ENCODE results near the gene TBC1D9. TPM values are rescaled to one million over a fixed set of nuclear protein-coding genes. Genes with fewer than 3 reads are reported as not detected.

The TBC1D9 gene
- polyA plus RNA-seq, 3 donors = 5.9 to 18.0 (median 15.3) TPM

- H3K27ac ChIP-seq (ENCODE audit: low read depth, low read length) = no peak overlapping the region
- 75 to 83% (median 80%) methylated on average over 2 of the region's 2 CpGs for WGBS, 3 donors
Observed at GRCh38 chr4:140732780-140733179, 23.4 kb downstream of the TBC1D9 start.

GRCh38 chr4:140729344-140730049 lies 26.7 kb downstream of the TBC1D9 start:
- 84 to 93% (median 85%) methylated on average over 6 of the region's 6 CpGs for WGBS, 3 donors
- no peak overlapping the region for H3K27ac ChIP-seq (ENCODE audit: low read depth, low read length)

- WGBS, 3 donors = 59 to 90% (median 90%) methylated on average over 3 of the region's 3 CpGs
- H3K27ac ChIP-seq (ENCODE audit: low read depth, low read length) = no peak overlapping the region
Observed at GRCh38 chr4:140726776-140727500, 29.2 kb downstream of the TBC1D9 start.

GRCh38 chr4:140725556-140725955 lies 30.6 kb downstream of the TBC1D9 start:
- H3K27ac ChIP-seq (ENCODE audit: low read depth, low read length) = no peak overlapping the region
- WGBS, 3 donors = 83 to 86% (median 84%) methylated on average over 5 of the region's 5 CpGs

- WGBS, 3 donors = 52 to 67% (median 58%) methylated on average over 5 of the region's 5 CpGs
- no peak overlapping the region for H3K27ac ChIP-seq (ENCODE audit: low read depth, low read length)
Observed at GRCh38 chr4:140724760-140725159, 31.4 kb downstream of the TBC1D9 start.

- WGBS, 3 donors = 33 to 43% (median 41%) methylated on average over 9 of the region's 9 CpGs
- H3K27ac ChIP-seq (ENCODE audit: low read depth, low read length) = peak overlapping the region; percentile 29
Observed at GRCh38 chr4:140720387-140721304, 35.5 kb downstream of the TBC1D9 start.

- 89 to 96% (median 94%) methylated on average over 2 of the region's 2 CpGs for WGBS, 3 donors
- H3K27ac ChIP-seq (ENCODE audit: low read depth, low read length) = no peak overlapping the region
Observed at GRCh38 chr4:140719686-140720085, 36.5 kb downstream of the TBC1D9 start.

GRCh38 chr4:140719022-140719421 lies 37.2 kb downstream of the TBC1D9 start:
- no peak overlapping the region for H3K27ac ChIP-seq (ENCODE audit: low read depth, low read length)
- WGBS, 3 donors = 76 to 93% (median 77%) methylated on average over 2 of the region's 2 CpGs

- H3K27ac ChIP-seq (ENCODE audit: low read depth, low read length) = no peak overlapping the region
- WGBS, 3 donors = 61 to 88% (median 68%) methylated on average over 3 of the region's 3 CpGs
Observed at GRCh38 chr4:140718241-140718952, 37.8 kb downstream of the TBC1D9 start.

GRCh38 chr4:140717313-140717712 lies 38.9 kb downstream of the TBC1D9 start:
- 71 to 80% (median 73%) methylated on average over 2 of the region's 2 CpGs for WGBS, 3 donors
- no peak overlapping the region for H3K27ac ChIP-seq (ENCODE audit: low read depth, low read length)

- H3K27ac ChIP-seq (ENCODE audit: low read depth, low read length) = no peak overlapping the region
- 61 to 89% (median 86%) methylated on average over 2 of the region's 2 CpGs for WGBS, 3 donors
Observed at GRCh38 chr4:140715119-140715518, 41.1 kb downstream of the TBC1D9 start.

GRCh38 chr4:140711910-140712309 lies 44.3 kb downstream of the TBC1D9 start:
- no peak overlapping the region for H3K27ac ChIP-seq (ENCODE audit: low read depth, low read length)
- WGBS, 3 donors = 66 to 73% (median 66%) methylated on average over 4 of the region's 4 CpGs

GRCh38 chr4:140710908-140711622 lies 45.1 kb downstream of the TBC1D9 start:
- 39 to 63% (median 61%) methylated on average over 11 of the region's 11 CpGs for WGBS, 3 donors
- H3K27ac ChIP-seq (ENCODE audit: low read depth, low read length) = no peak overlapping the region

GRCh38 chr4:140707325-140707724 lies 48.9 kb downstream of the TBC1D9 start:
- H3K27ac ChIP-seq (ENCODE audit: low read depth, low read length) = no peak overlapping the region
- WGBS, 3 donors = 93 to 98% (median 96%) methylated on average over 1 of the region's 1 CpG

- no peak overlapping the region for H3K27ac ChIP-seq (ENCODE audit: low read depth, low read length)
- WGBS, 3 donors = 76 to 89% (median 87%) methylated on average over 1 of the region's 1 CpG
Observed at GRCh38 chr4:140706665-140707064, 49.5 kb downstream of the TBC1D9 start.

GRCh38 chr4:140706276-140706625 lies 49.9 kb downstream of the TBC1D9 start:
- 63 to 84% (median 70%) methylated on average over 2 of the region's 2 CpGs for WGBS, 3 donors
- no peak overlapping the region for H3K27ac ChIP-seq (ENCODE audit: low read depth, low read length)

GRCh38 chr4:140705625-140706275 lies 50.4 kb downstream of the TBC1D9 start:
- WGBS, 3 donors = 81 to 89% (median 85%) methylated on average over 8 of the region's 8 CpGs
- H3K27ac ChIP-seq (ENCODE audit: low read depth, low read length) = no peak overlapping the region
